VCaP (cell line): ENCODE measurements around the gene PRKG1.
"Not testable (repeated sequence)": the region's sequence is repeated elsewhere in the genome, so short reads cannot be mapped to it uniquely, and the experiment has no call there.

Experiments used
- H3K27ac ChIP-seq: fragments of 450-650 bp; 2 replicates; pipeline ENCODE4 v1.5.1; 2017
- TF ChIP-seq, protein P1 (sequence below): fragments of 450-650 bp; conservative IDR thresholded peaks from 2 replicates; pipeline ENCODE4 v1.5.1; 2017; ENCODE audit warnings: mild to moderate bottlenecking, moderate library complexity

Gene PRKG1

DNA sequence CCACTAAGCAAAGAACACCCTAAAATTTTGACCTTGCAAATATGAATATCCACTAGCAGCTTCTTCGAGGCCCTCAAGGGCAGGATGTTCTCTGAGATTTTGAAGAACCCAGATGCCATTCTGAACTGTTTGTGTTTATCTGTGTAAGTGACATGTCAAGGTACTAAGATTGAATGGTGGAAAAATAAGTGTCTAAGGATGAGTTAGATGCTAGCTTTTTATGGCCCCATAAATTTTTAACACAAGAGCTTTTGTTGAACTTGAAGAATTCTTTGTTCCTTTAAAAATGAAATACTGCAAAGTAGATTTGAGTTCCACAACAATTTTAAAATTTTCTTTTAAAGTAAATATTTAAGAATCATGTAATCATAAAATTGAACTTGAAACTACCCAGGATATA lies 365.4 kb downstream of the PRKG1 start:
- H3K27ac ChIP-seq = no peak overlapping the region
- TF ChIP-seq, protein P1, sequence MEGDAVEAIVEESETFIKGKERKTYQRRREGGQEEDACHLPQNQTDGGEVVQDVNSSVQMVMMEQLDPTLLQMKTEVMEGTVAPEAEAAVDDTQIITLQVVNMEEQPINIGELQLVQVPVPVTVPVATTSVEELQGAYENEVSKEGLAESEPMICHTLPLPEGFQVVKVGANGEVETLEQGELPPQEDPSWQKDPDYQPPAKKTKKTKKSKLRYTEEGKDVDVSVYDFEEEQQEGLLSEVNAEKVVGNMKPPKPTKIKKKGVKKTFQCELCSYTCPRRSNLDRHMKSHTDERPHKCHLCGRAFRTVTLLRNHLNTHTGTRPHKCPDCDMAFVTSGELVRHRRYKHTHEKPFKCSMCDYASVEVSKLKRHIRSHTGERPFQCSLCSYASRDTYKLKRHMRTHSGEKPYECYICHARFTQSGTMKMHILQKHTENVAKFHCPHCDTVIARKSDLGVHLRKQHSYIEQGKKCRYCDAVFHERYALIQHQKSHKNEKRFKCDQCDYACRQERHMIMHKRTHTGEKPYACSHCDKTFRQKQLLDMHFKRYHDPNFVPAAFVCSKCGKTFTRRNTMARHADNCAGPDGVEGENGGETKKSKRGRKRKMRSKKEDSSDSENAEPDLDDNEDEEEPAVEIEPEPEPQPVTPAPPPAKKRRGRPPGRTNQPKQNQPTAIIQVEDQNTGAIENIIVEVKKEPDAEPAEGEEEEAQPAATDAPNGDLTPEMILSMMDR = no peak

DNA sequence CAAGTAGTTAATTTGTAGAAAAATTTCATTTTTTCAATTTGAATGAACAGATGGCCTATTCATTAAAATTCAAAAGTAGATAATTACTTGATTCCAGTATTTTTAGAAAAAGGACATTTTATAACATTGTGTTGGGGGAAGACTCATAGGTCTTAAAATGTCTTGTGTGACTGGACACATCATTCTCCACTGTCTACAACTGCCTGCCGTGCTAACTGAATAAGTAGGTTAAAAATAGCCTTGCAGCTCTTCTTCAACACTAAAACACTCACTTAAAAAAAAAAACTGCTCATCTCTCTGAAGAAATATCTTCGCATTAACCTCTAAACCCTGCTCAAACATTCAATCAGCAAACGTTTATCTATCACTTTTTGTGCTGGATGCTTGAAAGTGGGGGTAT lies 371.3 kb downstream of the PRKG1 start:
- TF ChIP-seq, protein P1 = no peak
- no peak overlapping the region for H3K27ac ChIP-seq

DNA sequence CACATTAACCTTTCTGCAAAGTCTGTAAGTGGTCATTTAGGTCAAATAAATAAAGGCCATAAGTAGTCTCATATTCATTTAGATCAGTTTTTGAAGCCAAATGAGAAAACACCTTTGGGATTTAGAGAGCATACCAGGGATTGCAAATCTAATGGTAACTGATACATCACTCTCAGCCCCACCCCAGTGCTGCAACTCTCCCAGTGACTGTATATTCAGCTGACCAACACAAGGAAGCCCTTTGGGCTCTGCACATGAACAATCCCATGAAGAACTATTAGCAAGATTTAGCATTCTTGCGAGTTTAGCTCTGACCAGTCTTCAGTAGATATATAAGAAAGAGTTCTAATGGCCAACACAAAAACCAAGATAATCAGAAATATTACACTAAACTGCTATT lies 372.8 kb downstream of the PRKG1 start:
- no peak overlapping the region for H3K27ac ChIP-seq
- TF ChIP-seq, protein P1 = no peak

DNA sequence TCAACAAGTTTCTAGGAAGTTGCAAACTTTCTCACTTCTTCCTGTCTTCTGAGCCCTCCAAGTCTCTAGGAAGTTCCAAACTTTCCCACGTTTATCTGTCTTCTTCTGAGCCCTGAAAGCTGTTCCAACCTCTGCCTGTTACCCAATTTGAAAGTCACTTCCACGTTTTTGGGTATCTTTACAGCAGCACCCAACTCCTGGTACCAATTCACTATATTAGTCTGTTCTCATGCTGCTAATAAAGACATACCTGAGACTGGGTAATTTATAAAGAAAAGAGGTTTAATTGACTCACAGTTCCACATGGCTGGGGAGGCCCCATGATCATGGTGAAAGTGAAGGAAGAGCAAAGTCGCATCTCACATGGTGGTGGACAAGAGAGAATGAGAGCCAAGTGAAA lies 381.5 kb downstream of the PRKG1 start:
- H3K27ac ChIP-seq = not testable (repeated sequence)

DNA sequence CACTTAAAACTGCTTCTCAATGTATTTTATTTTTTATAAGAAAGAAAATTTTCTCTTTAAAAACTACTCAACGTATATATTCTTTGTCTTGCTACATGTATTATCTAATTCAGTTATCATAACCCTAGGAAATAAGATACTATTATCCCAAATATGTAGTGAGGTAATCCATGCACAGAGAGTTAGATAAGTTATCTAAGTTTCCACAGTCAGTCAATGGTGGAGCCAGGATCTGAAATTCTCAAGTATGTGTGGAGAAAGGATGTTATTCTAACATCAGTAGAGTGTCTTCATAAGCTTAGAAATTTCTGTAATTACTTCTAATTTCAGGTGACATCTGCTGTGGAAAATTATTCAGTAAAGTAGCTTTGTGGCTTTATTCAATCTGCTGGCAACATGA lies 385.2 kb downstream of the PRKG1 start:
- H3K27ac ChIP-seq = no peak overlapping the region
- TF ChIP-seq, protein P1 = no peak

DNA sequence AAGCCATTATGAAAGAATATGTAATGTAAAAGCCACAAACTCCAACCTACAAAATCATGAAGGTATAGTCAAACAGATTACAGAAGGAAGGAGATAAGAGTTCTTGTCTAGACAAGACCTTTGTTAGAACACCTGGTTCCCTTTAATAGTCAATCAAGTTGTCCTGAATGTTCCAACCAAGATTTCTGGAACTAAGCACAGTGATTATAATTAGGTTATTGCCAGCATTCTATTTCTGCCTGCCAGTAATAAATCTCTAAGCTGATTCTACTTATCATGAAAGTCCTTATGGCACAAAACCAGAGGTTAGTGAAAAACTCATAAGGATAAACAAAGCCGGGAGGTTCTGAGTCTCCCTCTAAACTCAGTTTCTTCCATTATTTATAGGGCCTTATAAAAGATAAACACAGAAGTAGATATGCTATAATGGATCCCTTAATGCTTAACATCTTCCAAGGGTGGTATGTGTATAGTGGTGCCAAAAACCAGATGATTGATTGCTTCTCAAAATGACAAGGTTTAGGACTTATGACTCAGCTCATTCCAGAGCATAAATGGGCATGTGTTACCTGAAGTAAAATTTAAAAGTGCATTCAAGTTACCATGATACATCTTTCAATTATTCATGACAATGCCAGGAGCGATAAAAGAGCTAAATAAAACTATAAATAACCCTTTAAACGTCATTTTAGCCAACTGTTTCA lies 387.9 kb downstream of the PRKG1 start:
- TF ChIP-seq, protein P1 = no peak
- H3K27ac ChIP-seq = no peak overlapping the region

DNA sequence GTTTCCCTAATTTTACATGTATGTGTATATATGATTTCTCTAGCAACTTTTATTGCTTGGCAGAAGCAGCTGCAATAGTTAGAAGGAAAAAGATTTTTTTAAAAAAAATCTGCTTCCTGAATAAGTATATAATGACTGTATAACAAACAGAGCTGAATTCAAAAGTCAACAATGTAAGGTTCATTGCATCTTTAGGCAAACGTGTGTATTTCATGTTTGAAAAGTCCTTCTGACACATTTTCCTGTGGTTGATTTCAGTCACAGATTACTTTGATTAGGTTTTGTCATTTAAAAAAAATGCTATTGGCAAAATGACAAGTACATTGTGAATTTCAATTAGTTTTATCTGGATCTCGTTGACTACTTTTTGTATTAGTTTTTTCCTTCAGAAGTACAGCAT lies 394.1 kb downstream of the PRKG1 start:
- H3K27ac ChIP-seq = no peak overlapping the region
- TF ChIP-seq, protein P1 = no peak

DNA sequence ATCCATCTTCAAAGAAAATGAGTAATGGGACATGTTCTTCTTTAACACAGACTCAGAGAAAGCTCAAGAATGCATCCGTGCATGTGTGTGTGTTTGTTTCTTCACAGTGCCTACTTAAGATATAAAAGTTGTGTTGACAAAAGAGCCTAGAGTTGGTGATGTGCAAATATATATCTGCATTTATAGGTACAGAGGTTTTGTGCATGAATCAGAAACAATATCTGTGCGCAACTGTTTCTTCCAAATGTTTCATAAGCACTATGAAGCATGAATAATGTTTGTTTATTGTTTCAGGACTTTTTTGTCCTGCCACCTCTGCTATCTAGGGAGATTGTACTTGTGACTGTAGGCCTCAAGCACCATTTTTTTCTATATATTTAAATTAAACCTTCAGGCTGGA lies 395.4 kb downstream of the PRKG1 start:
- H3K27ac ChIP-seq = no peak overlapping the region
- TF ChIP-seq, protein P1 = no peak
